GM21737 (cell line): Measurements from ENCODE around the gene SMYD1.
"Not testable (repeated sequence)": the region's sequence is repeated elsewhere in the genome, so short reads cannot be mapped to it uniquely, and the experiment has no call there.

ENCODE experiments used
- ATAC-seq: cut with Tn5 transposase; IDR thresholded peaks from one replicate; pipeline ENCODE4 v1.9.1; 2021; ENCODE audit warnings: mild to moderate bottlenecking, moderate library complexity; ENCODE audit not compliant: unreplicated experiment

Gene SMYD1

DNA sequence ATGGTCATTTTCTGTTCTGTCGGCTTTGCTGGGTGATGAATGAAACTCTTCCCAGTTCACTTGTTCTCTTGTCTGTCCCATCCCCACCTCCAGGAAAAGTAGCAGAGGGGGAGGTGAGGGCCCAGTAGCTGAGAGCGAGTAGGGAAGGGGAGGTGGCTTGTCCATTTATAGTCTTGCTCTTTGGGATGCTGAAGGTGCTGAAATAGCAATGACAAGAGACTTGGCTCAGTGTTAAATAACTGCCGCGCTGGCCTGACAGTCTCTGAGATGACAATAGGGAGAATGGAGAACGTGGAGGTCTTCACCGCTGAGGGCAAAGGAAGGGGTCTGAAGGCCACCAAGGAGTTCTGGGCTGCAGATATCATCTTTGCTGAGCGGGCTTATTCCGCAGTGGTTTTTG is at the start of gene SMYD1:
SMYD1 (plus strand) TSS at position 228 of the 400 bp plus-strand sequence; CDS start at position 268, 40 bp downstream.
- no peak for ATAC-seq

DNA sequence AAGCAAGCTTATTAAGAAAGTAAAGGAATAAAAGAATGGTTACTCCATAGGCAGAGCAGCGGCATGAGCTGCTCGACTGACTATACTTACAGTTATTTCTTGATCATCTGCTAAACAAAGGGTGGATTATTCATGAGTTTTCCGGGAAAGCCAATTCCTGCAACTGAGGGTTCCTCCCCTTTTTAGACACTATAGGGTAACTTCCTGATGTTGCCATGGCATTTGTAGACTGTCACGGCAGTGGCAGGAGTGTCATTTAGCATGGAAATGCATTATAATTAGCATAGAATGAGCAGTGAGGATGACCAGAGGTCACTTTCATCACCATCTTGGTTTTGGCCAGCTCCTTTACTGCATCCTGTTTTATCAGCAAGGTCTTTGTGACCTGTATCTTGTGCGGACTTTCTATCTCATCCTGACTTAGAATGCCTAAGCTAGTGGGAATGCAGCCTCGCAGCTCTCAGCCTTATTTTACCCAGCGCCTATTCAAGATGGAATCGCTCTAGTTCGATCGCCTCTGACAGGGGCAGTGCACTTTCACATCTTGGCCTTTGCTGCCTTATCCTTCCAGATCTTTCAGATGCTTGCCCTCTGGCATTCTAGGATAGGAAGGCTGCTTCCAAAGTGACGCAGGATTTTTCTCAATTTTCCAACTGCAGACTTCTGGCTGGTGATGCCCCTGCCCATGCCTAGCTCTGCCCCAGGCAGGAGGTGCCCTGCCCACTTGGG is 49.4 kb upstream of the SMYD1 start:
- ATAC-seq = not testable (repeated sequence)

GRCh38 chr2:88018909-88019308 is 48.7 kb upstream of the SMYD1 start:
- no peak for ATAC-seq

DNA sequence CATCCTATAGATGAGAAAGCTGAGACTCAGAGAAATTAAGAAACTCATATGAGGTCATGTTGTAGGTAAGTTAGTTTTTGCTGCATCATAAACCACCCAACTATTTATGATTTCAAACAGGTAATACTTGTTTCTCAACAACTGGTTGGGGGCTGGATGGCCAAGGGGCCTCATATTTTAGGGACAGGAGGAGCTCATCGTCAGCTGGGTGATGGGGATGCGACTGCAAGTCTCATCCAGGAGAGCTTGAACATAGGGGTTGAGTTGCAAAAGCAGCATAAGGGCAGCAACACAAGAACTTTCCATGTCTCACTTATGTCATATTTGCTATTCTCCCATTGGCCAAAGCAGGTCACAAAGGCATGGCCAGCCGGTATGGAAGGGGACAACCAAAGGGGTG is 47.6 kb upstream of the SMYD1 start:
- ATAC-seq = no peak

DNA sequence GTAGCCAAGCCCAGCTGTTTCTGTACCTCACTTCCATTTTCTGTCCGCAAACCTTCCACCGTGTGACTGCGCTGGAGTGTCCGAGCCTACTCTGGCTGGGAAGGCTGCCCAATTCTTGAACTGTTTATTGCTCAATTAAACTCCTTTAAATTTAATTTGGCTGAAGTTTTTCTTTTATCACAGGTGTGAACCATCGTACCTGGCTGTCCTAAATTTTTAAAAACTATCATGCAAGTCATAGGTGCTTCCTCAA is 45.0 kb upstream of the SMYD1 start:
- no peak for ATAC-seq

GRCh38 chr2:88024509-88024908 is 43.1 kb upstream of the SMYD1 start:
- no peak for ATAC-seq

GRCh38 chr2:88027697-88028389 is 39.8 kb upstream of the SMYD1 start:
- no peak for ATAC-seq

DNA sequence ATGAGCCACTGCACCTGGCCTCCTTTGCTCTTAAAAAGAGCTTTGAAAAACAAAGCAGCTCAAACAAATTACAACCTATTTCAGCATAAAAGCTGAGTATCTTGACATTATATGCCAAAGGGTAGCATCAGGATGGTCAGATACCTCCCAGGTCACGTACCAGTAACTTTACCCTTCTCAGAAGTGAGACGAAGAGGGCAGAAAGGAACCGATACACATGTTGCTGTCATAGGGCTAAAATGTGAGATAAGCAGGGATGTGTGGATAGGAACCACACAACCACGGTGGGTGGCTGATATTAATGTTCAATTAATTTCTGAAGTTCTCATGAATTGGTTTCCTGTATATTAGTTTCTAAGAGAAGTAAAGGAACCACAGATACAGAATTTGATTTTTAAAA is 38.7 kb upstream of the SMYD1 start:
- no peak for ATAC-seq

- no peak for ATAC-seq
Measured at GRCh38 chr2:88032070-88032702, 35.4 kb upstream of the SMYD1 start.

- ATAC-seq = no peak
Measured at GRCh38 chr2:88036182-88036581, 31.4 kb upstream of the SMYD1 start.

DNA sequence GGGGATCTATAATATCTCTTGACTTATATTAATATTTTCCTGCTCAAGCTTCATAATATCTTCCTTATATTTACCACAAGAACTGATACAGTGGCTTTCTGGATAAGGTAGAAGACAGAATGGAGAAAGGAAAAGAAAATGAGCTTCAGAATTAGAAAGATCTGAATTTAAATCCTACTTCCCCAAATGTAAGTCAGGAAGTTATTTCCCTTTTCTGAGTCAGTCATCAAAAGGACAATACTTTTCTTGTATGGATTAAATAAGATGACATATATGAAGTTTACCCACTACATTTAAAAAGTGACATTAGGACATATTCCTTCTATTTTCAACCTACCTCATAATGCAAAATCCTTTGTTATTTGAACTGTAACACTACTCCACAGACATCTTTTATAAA is 31.0 kb upstream of the SMYD1 start:
- ATAC-seq = no peak

GRCh38 chr2:88038263-88039105 is 29.1 kb upstream of the SMYD1 start:
- ATAC-seq = no peak

- no peak for ATAC-seq
Measured at GRCh38 chr2:88042476-88042875, 25.1 kb upstream of the SMYD1 start.

GRCh38 chr2:88045561-88045960 is 22.1 kb upstream of the SMYD1 start:
- ATAC-seq = not testable (repeated sequence)

DNA sequence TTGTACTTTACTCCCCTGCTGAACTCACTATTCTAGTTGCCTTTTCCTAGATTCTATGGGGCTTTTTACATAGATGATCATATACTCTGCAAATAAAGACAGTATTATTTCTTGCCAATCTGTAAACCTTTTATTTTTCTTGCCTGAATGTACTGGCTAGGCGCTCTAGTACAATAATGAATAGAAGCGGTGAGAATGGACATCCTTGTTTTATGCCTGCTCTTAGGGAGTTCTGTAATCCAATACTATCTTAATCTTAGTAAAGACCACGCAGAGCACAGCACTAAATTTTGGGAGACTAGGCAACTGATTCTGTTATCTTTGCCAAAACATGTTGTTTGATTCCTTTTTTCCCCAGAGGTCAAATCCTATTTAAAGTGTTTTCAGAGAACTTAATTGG is 19.1 kb upstream of the SMYD1 start:
- no peak for ATAC-seq

- ATAC-seq = no peak
Measured at GRCh38 chr2:88049622-88050021, 18.0 kb upstream of the SMYD1 start.

DNA sequence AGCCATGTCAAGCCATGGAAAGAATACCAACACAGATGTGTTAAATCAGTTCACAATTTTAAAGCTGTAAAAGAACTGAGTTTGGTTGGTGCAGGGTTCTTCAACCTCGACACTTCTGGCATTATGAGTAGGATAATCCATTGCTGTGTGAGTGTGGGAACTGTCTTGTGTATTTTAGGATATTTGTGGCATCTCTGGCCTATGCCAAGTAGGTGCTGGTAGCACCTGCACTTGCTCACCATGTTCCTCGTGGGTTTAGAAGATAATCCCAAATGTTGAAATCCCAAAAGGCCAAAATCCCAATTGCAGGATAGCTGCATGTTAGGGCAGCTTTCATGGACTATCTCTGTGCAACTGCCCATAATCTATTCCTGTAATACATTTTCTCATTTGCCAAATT is 15.8 kb upstream of the SMYD1 start:
- no peak for ATAC-seq

GRCh38 chr2:88053296-88053695 is 14.3 kb upstream of the SMYD1 start:
- no peak for ATAC-seq

DNA sequence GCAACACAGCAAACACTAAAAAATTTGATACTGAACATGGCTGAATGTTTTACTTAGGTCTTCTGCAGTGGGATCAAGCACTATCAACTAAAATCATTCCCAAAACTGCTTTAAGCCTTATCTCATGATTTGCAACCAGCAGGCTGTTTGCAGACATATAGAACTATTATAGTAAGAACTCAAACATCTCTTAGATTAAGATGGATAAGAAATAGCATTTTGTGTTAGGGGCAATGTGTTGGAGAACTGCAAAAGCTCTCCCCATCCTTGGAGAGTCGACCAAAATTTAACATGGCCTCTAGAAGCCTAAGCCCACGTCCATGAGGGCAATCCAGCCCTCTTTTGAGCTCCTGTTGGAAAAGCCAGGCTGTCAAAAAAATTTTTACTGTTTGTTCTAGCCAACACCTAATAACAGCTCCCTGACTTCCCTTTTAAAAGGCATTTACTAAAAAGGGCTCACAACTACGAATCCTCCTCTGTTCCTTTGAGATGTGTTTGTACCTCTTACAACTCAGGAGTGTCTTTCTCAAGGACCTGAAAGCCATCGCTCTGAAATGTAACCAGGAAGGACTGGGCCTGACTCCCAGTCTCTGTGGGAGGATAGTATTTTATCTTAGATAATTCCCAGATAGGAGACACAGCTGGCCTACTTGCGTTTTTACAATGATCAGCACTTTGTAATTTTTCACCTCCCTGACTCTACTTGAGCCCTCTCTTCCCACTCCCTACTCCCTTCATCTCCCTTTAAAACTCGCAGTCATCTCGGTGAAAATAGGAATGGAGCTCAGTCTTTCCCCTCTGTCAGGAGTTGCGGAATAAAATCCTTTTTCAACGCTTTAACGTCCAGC is 13.5 kb upstream of the SMYD1 start:
- no peak for ATAC-seq

DNA sequence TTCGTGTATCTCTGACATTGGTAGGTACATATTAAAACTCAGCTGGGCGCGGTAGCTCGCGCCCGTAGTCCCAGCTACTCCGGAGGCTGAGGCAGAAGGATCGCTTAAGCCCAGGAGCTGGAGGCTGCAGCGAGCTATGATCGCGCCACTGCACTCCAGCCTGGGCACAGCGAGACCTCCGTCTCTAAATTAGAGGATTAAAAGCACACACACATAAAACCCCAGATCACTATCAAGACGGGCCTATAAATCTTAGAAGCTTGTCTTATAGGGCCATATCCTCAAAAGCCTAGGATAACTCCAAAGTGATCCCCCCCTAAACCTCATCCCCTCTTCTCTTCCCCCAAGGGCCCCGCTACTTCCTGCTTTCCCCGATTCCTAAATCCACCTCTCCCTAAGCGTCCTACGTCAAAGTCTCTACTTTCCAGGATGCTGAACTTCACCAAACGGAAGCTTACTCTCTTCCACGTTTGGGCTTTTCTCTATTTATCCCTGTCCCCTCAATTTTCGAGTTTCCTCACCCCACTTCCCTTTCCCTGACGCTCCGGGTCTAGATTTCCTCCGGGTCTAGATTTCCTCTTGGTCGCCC is 12.7 kb upstream of the SMYD1 start:
- ATAC-seq = no peak
